ENCODE measurements around the gene CACNA2D2.
"Not testable (repeated sequence)": the region's sequence is repeated elsewhere in the genome, so short reads cannot be mapped to it uniquely, and the experiment has no call there.

Gene CACNA2D2

GRCh38 chr3:50525987-50526386, 22.6 kb upstream of the CACNA2D2 start:
- no peak for DNase-seq

- no peak for DNase-seq
Observed at GRCh38 chr3:50525191-50525910, 21.9 kb upstream of the CACNA2D2 start.

- no peak for DNase-seq
Observed at GRCh38 chr3:50524746-50525145, 21.3 kb upstream of the CACNA2D2 start.

- DNase-seq, result no peak
Observed at GRCh38 chr3:50523279-50523811, 19.9 kb upstream of the CACNA2D2 start.

GRCh38 chr3:50521572-50521971, 18.1 kb upstream of the CACNA2D2 start:
- no peak for DNase-seq

GRCh38 chr3:50520849-50521248, 17.4 kb upstream of the CACNA2D2 start:
- DNase-seq, result no peak

- no peak for DNase-seq
Observed at GRCh38 chr3:50519471-50520089, 16.1 kb upstream of the CACNA2D2 start.

- no peak for DNase-seq
Observed at GRCh38 chr3:50518436-50518835, 15.0 kb upstream of the CACNA2D2 start.

GRCh38 chr3:50517721-50518206, 14.3 kb upstream of the CACNA2D2 start:
- no peak for DNase-seq

GRCh38 chr3:50516440-50516871, 13.0 kb upstream of the CACNA2D2 start:
- no peak for DNase-seq

GRCh38 chr3:50515565-50516439, 12.4 kb upstream of the CACNA2D2 start:
- no peak for DNase-seq

GRCh38 chr3:50512908-50513307, 9.5 kb upstream of the CACNA2D2 start:
- DNase-seq, result not testable (repeated sequence)

GRCh38 chr3:50512131-50512530, 8.7 kb upstream of the CACNA2D2 start:
- no peak for DNase-seq

- DNase-seq, result no peak
Observed at GRCh38 chr3:50510325-50510724, 6.9 kb upstream of the CACNA2D2 start.

- DNase-seq, result no peak
Observed at GRCh38 chr3:50509715-50510114, 6.3 kb upstream of the CACNA2D2 start.

GRCh38 chr3:50508821-50509220, 5.4 kb upstream of the CACNA2D2 start:
- no peak for DNase-seq

GRCh38 chr3:50506169-50506568, 2.7 kb upstream of the CACNA2D2 start:
- no peak for DNase-seq

GRCh38 chr3:50504681-50505080, 1.2 kb upstream of the CACNA2D2 start:
- no peak for DNase-seq

GRCh38 chr3:50502584-50503423, 630 bp downstream of the CACNA2D2 start:
- DNase-seq, result no peak

GRCh38 chr3:50502225-50502583, 1.2 kb downstream of the CACNA2D2 start:
- DNase-seq, result no peak

- DNase-seq, result no peak
Observed at GRCh38 chr3:50495609-50496423, 7.6 kb downstream of the CACNA2D2 start.

Data from NCI-H1048 (cell line).